ENCODE data around the gene MBNL1.

GRCh38 chr3:152380043-152380442 lies 111.3 kb downstream of the MBNL1 start:
- TF ChIP-seq CTCF (conservative IDR thresholded peaks at IDR 0.05; ENCODE audit: low read depth, low read length), result no peak
- TF ChIP-seq EZH2 (IDR thresholded peaks at IDR 0.05; ENCODE audit: borderline replicate concordance, low read depth, low read length, poor library complexity, severe bottlenecking), result no peak
